Ishikawa (cell line): ENCODE data around the gene MAPK8IP1.

ENCODE experiments used
- CEBPB ChIP-seq: IDR thresholded peaks from 2 replicates; pipeline ENCODE4 v1.6.1; 2012
- CREB1 ChIP-seq: IDR thresholded peaks from 2 replicates; pipeline ENCODE4 v1.6.1; 2012; ENCODE audit warnings: low read depth
- EGR1 ChIP-seq: IDR thresholded peaks from 2 replicates; pipeline ENCODE4 v1.6.1; 2012
- EP300 ChIP-seq: IDR thresholded peaks from 2 replicates; pipeline ENCODE4 v1.6.1; 2012; ENCODE audit warnings: borderline replicate concordance
- FOXM1 ChIP-seq: IDR thresholded peaks from 2 replicates; pipeline ENCODE4 v1.6.1; 2012; ENCODE audit warnings: low read depth, borderline replicate concordance
- NFIC ChIP-seq: IDR thresholded peaks from 2 replicates; pipeline ENCODE4 v1.6.1; 2012
- RAD21 ChIP-seq: IDR thresholded peaks from 2 replicates; pipeline ENCODE4 v1.6.1; 2012; ENCODE audit warnings: low read depth
- REST ChIP-seq: IDR thresholded peaks from 2 replicates; pipeline ENCODE4 v1.6.1; 2012; ENCODE audit warnings: low read depth, mild to moderate bottlenecking
- TAF1 ChIP-seq: IDR thresholded peaks from 2 replicates; pipeline ENCODE4 v1.6.1; 2012; ENCODE audit warnings: low read depth, mild to moderate bottlenecking
- TCF12 ChIP-seq: IDR thresholded peaks from 2 replicates; pipeline ENCODE4 v1.6.1; 2012; ENCODE audit warnings: low read depth
- TEAD4 ChIP-seq: IDR thresholded peaks from 2 replicates; pipeline ENCODE4 v1.6.1; 2012
- USF1 ChIP-seq: IDR thresholded peaks from 2 replicates; pipeline ENCODE4 v1.6.1; 2012
- YY1 ChIP-seq: IDR thresholded peaks from 2 replicates; pipeline ENCODE4 v1.6.1; 2012; ENCODE audit warnings: low read depth
- ZBTB7A ChIP-seq: IDR thresholded peaks from 2 replicates; pipeline ENCODE4 v1.6.1; 2012; ENCODE audit warnings: low read depth
- TF ChIP-seq, protein P1 (sequence below): IDR thresholded peaks from 2 replicates; pipeline ENCODE4 v1.6.1; 2012

Gene MAPK8IP1

DNA sequence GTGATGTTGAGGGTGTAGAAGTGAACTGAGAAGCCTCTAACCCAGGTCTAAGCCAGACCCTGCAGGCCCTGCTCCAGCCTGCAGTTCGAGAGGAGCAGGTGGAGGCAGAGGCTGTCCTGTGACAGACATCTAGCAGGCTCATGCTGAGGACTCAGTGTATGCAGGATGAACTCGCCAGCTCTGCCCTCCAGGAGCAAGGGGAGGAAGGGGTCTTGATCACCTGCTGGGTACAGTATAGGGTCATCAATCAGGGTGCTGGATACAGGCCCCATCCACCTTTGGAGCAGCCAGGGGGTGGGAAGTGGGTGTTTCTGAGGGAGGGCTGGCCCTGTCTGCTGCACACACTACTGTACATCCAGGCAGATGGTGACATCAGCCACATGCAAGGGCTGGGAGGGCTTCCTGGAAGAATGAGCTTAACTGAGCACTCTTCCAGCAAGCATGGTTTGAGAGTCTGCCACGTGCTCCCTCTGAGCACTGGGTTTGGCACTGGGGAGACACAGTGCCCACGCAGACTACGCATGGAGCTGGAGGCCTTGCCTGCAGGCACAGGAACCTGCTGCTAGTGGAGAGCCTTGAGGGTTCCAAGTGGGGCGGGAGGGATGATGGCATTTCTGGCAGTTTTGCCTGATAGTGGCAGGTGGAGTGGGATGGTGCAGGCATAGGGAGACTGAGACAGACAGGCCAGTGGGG lies 9.2 kb downstream of the MAPK8IP1 start:
- no peak for TF ChIP-seq NFIC
- no peak for TF ChIP-seq FOXM1
- TF ChIP-seq TEAD4: no peak
- TF ChIP-seq EP300: no peak
- TF ChIP-seq TAF1: no peak
- no peak for TF ChIP-seq CEBPB
- no peak for TF ChIP-seq CREB1
- TF ChIP-seq, protein P1, sequence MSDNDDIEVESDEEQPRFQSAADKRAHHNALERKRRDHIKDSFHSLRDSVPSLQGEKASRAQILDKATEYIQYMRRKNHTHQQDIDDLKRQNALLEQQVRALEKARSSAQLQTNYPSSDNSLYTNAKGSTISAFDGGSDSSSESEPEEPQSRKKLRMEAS: no peak
- TF ChIP-seq REST: no peak
- TF ChIP-seq USF1: no peak
- TF ChIP-seq YY1: no peak
- TF ChIP-seq RAD21: no peak
- TF ChIP-seq ZBTB7A: no peak
- no peak for TF ChIP-seq TCF12
- no peak for TF ChIP-seq EGR1

GRCh38 chr11:45895553-45896259 lies 10.3 kb downstream of the MAPK8IP1 start:
- TF ChIP-seq TCF12 (no peak), EGR1 (no peak), CEBPB (no peak), EP300 (no peak), ZBTB7A (no peak), TAF1 (no peak), CREB1 (no peak), RAD21 (no peak), TEAD4 (no peak), NFIC (no peak), USF1 (no peak), REST (no peak), FOXM1 (no peak), YY1 (no peak)
- TF ChIP-seq, protein P1: no peak

DNA sequence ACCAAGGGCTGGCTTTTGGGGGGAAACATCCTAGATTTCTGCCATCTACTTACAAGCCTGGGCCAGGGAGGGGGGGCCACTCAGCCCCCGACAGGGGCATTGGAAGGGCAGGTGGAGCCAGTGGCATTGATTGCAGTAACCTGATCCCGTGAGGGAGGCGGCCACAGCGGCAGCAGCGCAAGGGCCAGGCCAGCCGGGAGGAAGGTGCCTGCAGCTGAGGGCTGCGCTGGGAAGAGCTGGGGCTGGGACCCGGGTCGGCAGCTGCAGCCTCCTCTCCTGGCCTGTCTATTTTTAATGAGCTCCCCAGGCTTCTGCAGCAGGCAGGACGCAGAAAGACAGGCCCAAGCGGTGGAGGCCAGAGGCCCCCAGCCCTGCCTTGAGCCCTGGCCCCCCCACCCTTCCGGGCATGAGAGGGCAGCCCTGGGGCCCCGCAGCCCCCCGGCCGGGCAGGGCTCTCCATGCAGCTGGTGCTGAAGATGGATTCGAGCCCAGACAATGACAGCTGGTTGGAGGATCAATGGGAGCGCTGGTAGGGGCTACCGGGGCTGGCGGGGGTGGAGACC lies 11.1 kb downstream of the MAPK8IP1 start:
- TF ChIP-seq REST (peak; percentile 64), ZBTB7A (0 out of 2 replicates have a peak, but pooled peaks have one; percentile 37), YY1 (no peak)

- no peak for TF ChIP-seq TAF1
Observed at GRCh38 chr11:45897556-45897955, 12.1 kb downstream of the MAPK8IP1 start.
